Stimulated activated CD4-positive, alpha-beta T cell treated with anti-CD3 and anti-CD28 coated beads, Interleukin-15, amount 100 ng/mL, for 1 hour (primary cell): ENCODE results near the gene SPINK5.
"Not testable (repeated sequence)": the region's sequence is repeated elsewhere in the genome, so short reads cannot be mapped to it uniquely, and the experiment has no call there.

ENCODE experiments used
- DNase-seq, 2 donors: peaks; one replicate each; pipeline ENCODE4 v3.0.0-alpha.2; 2020; ENCODE audit warnings: low read depth in 1 of 2, low spot score in 1 of 2

Gene SPINK5

DNA sequence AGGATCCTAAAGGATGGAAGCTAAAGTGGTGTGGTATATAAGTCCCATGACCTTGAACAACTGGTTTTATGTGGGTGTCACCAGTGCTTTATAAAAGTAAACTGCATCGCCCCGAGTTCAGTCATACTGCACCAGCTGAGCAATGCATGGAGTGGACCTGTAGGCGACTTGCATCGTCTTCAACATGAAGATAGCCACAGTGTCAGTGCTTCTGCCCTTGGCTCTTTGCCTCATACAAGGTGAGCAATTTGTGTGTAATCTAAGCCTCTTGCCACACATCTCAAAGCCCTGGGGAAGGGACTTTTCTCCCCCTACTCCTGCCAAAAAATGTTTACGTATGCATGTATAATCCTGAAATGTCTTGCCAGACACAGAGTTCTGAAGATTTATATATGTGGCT, at the start of gene SPINK5:
Gene SPINK5 (plus strand): TSS at position 120 of the 400 bp plus-strand sequence. CDS start 65 bp downstream, at position 185.
- no peak for DNase-seq

DNA sequence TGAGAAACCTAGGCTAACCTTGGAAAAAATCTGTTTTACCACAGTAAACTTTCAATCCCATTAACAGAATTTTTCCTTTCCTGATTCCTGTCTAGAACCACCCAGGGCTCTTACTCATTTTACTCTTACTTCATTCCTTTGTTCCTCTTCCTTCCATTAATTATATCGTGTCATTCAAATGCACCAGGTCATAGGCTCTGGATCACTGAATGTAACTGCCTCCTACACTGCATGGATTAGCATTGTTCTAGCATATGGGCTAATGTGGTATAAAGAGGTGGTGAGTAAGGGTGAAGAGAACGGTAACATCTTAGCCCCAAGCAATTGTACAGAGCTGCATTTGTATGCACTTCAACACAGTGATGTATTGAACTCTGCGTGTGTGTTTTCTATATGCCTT, 49.5 kb upstream of the SPINK5 start:
- no peak for DNase-seq

DNA sequence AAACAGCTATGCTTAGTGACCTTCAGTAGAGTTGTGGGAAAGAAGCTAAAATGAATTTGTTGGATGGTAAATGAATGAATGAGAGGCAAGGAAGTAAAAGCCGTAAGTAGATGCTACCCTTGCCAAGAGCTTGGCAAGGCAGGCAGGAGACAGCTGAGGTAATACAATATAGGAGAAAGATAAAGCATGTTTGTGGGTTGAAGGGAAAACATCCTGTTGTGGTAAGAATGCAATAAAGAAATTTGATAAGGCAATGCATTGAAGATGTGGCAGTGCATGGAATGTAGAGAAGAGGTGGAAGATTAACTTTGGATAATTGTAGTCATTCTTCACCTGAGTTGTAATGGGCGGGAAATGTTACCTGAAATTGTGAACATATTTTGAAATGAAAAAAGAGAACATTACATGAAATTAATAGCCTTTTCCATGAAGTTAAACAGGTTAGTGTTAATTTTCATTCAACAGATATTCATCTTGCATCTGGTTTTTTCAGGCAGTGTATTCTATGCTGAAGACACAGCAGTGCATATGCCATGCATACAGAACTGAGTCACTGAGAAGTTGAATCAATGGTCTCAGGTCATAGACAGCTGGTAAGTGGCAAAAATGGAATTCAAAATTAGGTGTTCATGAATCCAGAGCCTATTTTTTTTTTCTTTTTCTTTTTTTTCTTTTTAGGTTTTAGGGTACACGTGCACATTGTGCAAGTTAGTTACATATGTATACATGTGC, 43.4 kb upstream of the SPINK5 start:
- DNase-seq: no peak

GRCh38 chr5:148027505-148027904, 36.3 kb upstream of the SPINK5 start:
- no peak for DNase-seq

DNA sequence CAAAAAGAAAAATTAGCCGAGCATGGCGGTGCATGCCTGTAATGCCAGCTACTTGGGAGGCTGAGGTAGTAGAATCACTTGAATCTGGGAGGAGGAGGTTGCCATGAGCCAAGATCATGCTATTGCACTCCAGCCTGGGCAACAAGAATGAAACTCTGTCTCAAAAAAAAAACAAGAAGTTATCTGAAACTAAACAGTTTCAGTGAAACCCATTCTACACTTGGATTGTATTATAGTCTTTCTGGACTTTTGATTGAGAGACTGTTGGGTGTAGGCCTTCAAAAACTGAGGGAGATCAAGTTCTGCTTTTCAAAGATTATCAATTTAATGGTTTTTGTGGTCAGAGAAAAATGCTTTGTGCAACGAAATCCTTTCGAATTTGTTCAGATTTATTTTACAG, 34.6 kb upstream of the SPINK5 start:
- DNase-seq: no peak

DNA sequence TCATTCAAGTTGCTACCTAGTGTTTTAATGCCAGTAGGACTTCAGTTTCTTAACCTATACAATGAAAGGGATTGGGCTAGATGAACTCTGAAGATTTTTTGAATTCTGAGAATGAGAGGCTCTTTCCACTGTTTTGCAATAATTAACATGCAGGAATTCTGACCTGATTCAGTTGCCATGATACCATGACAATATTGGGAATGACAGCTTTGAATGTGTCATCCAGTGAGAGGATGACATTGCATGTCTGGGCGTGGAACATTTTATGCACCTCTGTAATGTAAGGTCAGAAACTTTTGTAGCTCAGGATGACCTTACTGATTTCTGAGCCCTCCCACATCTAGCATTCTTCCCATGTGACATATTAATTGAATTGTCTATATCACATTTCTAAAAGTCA, 30.6 kb upstream of the SPINK5 start:
- DNase-seq: no peak

DNA sequence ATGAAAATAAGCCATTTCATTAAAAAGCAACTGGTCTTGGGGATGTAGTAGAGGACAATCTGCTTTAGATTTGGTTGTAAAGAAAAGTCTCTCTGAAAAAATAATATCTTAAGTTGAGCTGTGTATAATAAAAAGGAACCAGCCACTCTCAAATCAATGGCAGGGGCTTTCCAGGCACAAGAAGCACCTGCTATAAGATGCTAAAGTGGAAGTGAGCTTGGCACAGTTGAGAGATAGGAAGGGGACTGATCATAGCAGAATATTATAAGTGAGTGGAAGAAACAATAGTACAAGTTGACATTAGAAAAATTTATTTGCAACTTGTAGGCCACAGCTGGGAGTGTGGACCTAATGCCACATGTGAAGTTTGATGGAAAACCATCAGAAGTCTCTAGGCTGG, 28.1 kb upstream of the SPINK5 start:
- no peak for DNase-seq

GRCh38 chr5:148042881-148043280, 20.9 kb upstream of the SPINK5 start:
- DNase-seq: no peak

DNA sequence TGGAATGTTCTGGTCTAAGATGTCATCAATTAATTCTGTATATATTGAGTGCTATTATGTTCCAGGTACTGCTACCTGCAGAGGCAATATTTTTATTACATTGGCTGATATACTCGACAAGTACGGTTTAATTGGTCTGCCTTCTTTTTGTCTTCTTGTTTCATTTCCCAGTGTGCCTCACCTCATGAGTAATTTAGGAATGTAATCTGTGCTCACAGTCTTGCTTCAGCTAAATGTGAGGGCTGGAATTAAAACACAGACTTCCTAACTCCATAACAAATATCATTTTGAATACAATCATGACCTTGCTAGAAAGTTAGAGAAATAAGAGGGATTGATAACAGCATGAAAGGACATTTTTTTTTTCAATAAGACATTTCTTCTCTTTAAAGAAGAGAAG, 20.1 kb upstream of the SPINK5 start:
- DNase-seq: no peak

- DNase-seq: not testable (repeated sequence)
Measured at GRCh38 chr5:148055160-148055559, 8.6 kb upstream of the SPINK5 start.

GRCh38 chr5:148060309-148060708, 3.5 kb upstream of the SPINK5 start:
- no peak for DNase-seq

GRCh38 chr5:148060881-148061280, 2.9 kb upstream of the SPINK5 start:
- no peak for DNase-seq

- DNase-seq: no peak
Measured at GRCh38 chr5:148070621-148071020, 6.8 kb downstream of the SPINK5 start.

DNA sequence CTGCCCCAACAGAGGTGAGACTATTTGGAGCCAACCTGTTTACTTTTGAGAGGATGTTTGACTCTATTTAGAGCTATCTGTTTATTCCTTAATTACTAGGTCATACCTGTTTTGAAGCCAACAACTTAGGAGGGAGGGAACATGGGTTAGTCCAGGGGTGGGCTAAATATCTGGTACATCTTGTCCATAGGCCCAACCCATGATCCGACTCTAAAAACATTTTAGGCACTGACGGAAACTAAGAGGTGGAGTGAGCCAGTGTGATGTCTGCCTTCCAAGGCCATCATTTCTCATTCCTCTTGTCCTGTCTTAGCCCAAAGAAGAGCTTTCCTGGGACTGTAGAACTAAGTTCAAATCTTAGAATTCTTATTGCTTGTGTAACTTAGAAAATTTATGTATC, 8.4 kb downstream of the SPINK5 start:
- DNase-seq: no peak

DNA sequence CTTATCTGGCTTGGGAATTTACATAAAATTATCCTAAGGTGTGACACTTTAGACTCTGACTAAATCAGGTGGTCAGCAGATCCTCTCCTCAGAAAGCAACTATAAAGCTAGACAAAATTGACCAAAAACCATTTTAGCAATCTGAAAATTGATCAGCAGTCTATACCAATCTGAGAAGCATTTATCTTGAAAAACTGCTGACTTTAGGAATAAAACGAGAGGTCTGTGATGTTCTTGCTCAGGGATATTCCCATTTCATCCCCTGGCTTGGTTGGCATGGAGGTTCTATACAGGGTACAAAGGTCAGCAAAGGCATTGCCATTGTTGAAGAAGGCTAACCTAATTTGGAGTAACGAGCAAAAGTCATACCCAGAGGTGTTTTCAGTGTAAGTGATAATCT, 11.7 kb downstream of the SPINK5 start:
- no peak for DNase-seq

GRCh38 chr5:148083203-148083602, 19.4 kb downstream of the SPINK5 start:
- no peak for DNase-seq

DNA sequence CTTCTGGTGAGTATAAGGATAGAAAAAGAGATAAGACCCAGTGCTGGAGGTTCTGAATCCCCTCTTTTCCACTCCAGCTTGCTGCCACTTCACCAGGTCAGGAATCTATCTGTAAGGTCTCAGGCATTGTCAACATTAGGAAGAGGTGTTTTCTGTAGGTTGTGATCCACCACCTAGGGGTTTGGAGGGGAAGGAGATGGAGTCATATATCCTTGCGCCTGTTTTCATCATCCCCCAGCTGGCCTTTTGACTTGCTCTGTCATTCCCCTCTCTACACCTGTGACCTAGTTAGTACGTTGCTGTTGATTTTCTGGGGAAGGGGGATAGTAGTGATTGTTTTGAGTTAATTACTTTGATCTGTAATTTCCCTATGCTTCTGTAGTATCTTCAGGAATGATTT, 20.5 kb downstream of the SPINK5 start:
- DNase-seq: no peak

- no peak for DNase-seq
Measured at GRCh38 chr5:148085310-148085709, 21.5 kb downstream of the SPINK5 start.

GRCh38 chr5:148085977-148086705, 22.4 kb downstream of the SPINK5 start:
- DNase-seq: no peak

GRCh38 chr5:148090146-148090772, 26.5 kb downstream of the SPINK5 start:
- DNase-seq: no peak

- no peak for DNase-seq
Measured at GRCh38 chr5:148090773-148091250, 27.0 kb downstream of the SPINK5 start.
